PFSK-1 (cell line): ENCODE results near the gene RBM33.

Experiments
- FOXP2 ChIP-seq: optimal IDR thresholded peaks from 2 replicates; pipeline ENCODE3; 2011; ENCODE audit warnings: borderline replicate concordance, control low read depth, inconsistent platforms; ENCODE audit not compliant: insufficient read depth; ENCODE audit errors: extremely low read length, extremely low read depth
- POLR2AphosphoS5 ChIP-seq: IDR thresholded peaks from 2 replicates; pipeline ENCODE4 v1.6.1; 2012; ENCODE audit warnings: low read depth, mild to moderate bottlenecking, control low read depth, low read length, moderate library complexity
- REST ChIP-seq, 2 experiments: IDR thresholded peaks; 2 replicates each; pipeline versions ENCODE4 v1.6.1 to v1.8.0; 2011 to 2012; ENCODE audit warnings: low read depth in 2 of 2, low read length in 2 of 2, control low read depth in 1 of 2, inconsistent platforms in 1 of 2, mild to moderate bottlenecking in 1 of 2, moderate library complexity in 1 of 2; ENCODE audit not compliant: insufficient read depth in 1 of 2
- SIN3A ChIP-seq: IDR thresholded peaks from 2 replicates; pipeline ENCODE4 v1.6.1; 2012; ENCODE audit warnings: mild to moderate bottlenecking, low read length, moderate library complexity, borderline replicate concordance; ENCODE audit not compliant: insufficient read depth
- TAF1 ChIP-seq: IDR thresholded peaks from 2 replicates; pipeline ENCODE4 v1.6.1; 2012; ENCODE audit warnings: low read length, control low read depth, borderline replicate concordance; ENCODE audit not compliant: insufficient read depth

The RBM33 gene

GRCh38 chr7:155775691-155776090 is 131.2 kb downstream of the RBM33 start:
- TF ChIP-seq REST (IDR thresholded peaks at IDR 0.05; ENCODE audit: insufficient read depth in 1 of 2, low read depth in 2 of 2, low read length in 2 of 2) (no peak), POLR2AphosphoS5 (no peak)

- no peak for TF ChIP-seq TAF1
- TF ChIP-seq FOXP2 = no peak
- no peak for TF ChIP-seq POLR2AphosphoS5
- TF ChIP-seq REST (IDR thresholded peaks at IDR 0.05; ENCODE audit: insufficient read depth in 1 of 2, low read depth in 2 of 2, low read length in 2 of 2) = no peak
- TF ChIP-seq SIN3A = no peak
Measured at GRCh38 chr7:155776606-155777005, 132.1 kb downstream of the RBM33 start.

- TF ChIP-seq SIN3A (no peak), TAF1 (no peak), FOXP2 (no peak), REST (IDR thresholded peaks at IDR 0.05; ENCODE audit: insufficient read depth in 1 of 2, low read depth in 2 of 2, low read length in 2 of 2) (no peak), POLR2AphosphoS5 (no peak)
Measured at GRCh38 chr7:155778349-155778748, 133.9 kb downstream of the RBM33 start.

- no peak for TF ChIP-seq REST (IDR thresholded peaks at IDR 0.05; ENCODE audit: insufficient read depth in 1 of 2, low read depth in 2 of 2, low read length in 2 of 2)
- TF ChIP-seq POLR2AphosphoS5 = no peak
- no peak for TF ChIP-seq SIN3A
- TF ChIP-seq FOXP2 = no peak
- TF ChIP-seq TAF1 = no peak
Measured at GRCh38 chr7:155780884-155781283, 136.4 kb downstream of the RBM33 start.

- no peak for TF ChIP-seq SIN3A
- TF ChIP-seq POLR2AphosphoS5 = no peak
- no peak for TF ChIP-seq FOXP2
- no peak for TF ChIP-seq TAF1
- TF ChIP-seq REST (IDR thresholded peaks at IDR 0.05; ENCODE audit: insufficient read depth in 1 of 2, low read depth in 2 of 2, low read length in 2 of 2) = no peak
Measured at GRCh38 chr7:155781433-155781832, 137.0 kb downstream of the RBM33 start.
